Central memory CD8-positive, alpha-beta T cell (primary cell): ENCODE results near the gene FBXL17.
A peak's percentile ranks its signal among the peaks of the same experiment; 100 is the strongest.

Experiments
- ATAC-seq: fragments of 150-1000 bp; cut with Tn5 transposase; replicated peaks from 2 replicates; pipeline ENCODE4 v1.10.0; 2022; ENCODE audit warnings: mild to moderate bottlenecking, moderate FRiP score, moderate number of reproducible peaks; ENCODE audit not compliant: poor library complexity, severe bottlenecking; ENCODE audit errors: extremely low read depth
- DNase-seq, 2 donors: peaks; one replicate each; pipeline ENCODE4 v3.0.0; 2021; ENCODE audit warnings: low spot score in 2 of 2
- H3K27ac Mint-ChIP-seq: one replicate; pipeline ENCODE4 v1.8.0; 2022; ENCODE audit warnings: low read depth, mild to moderate bottlenecking, moderate library complexity, mixed read lengths
- H3K27me3 Mint-ChIP-seq: one replicate; pipeline ENCODE4 v1.8.0; 2022; ENCODE audit warnings: mixed read lengths
- H3K36me3 Mint-ChIP-seq: one replicate; pipeline ENCODE4 v1.8.0; 2022; ENCODE audit warnings: mild to moderate bottlenecking, moderate library complexity, mixed read lengths; ENCODE audit not compliant: insufficient read depth
- H3K4me1 Mint-ChIP-seq: one replicate; pipeline ENCODE4 v1.8.0; 2022; ENCODE audit warnings: mixed read lengths
- H3K4me3 Mint-ChIP-seq: one replicate; pipeline ENCODE4 v1.8.0; 2022; ENCODE audit warnings: mild to moderate bottlenecking, moderate library complexity, mixed read lengths
- H3K9me3 Mint-ChIP-seq: one replicate; pipeline ENCODE4 v1.8.0; 2022; ENCODE audit warnings: mixed read lengths

The FBXL17 gene

GRCh38 chr5:107894361-107894760 lies 487.5 kb downstream of the FBXL17 start:
- ATAC-seq (no peak), DNase-seq (no peak)
- Mint-ChIP-seq H3K27me3 (no peaks in the 10 kb centered on the region), H3K27ac (no peak overlapping the region), H3K4me1 (no peaks in the 10 kb centered on the region), H3K9me3 (no peaks in the 10 kb centered on the region), H3K4me3 (no peak overlapping the region), H3K36me3 (no peaks in the 10 kb centered on the region)

GRCh38 chr5:107893642-107894041 lies 488.3 kb downstream of the FBXL17 start:
- DNase-seq (no peak), ATAC-seq (no peak)
- no peak overlapping the region for H3K4me3 Mint-ChIP-seq

DNA sequence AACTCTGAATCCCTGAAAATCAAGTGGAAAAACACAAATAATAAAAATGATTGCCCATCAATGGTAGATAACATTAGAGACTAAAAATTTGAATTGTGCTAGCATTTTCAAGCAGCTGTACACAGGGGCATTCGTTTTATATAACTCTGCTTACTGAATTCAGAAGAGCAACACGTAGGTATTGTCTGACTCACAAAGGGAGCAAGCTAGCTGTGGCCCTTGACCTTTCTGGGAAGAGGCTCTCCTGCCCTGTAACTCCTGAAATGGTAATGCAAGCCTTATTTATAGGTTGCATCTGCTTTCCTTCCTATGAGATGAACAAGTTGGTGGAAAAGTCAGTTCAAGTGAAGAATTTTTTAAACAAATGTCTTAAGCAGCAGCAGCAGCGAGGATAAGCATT lies 492.5 kb downstream of the FBXL17 start:
- no peak for DNase-seq
- Mint-ChIP-seq H3K27me3 (no peaks in the 10 kb centered on the region), H3K9me3 (no peaks in the 10 kb centered on the region), H3K27ac (no peak overlapping the region), H3K4me1 (no peaks in the 10 kb centered on the region), H3K4me3 (no peak overlapping the region), H3K36me3 (no peaks in the 10 kb centered on the region)
- no peak for ATAC-seq

More at GRCh38 chr5:107893642-107894041, 488.3 kb downstream of the FBXL17 start:
- no peaks in the 10 kb centered on the region for H3K36me3 Mint-ChIP-seq
- H3K27ac Mint-ChIP-seq, result no peak overlapping the region
- no peaks in the 10 kb centered on the region for H3K27me3 Mint-ChIP-seq
- H3K9me3 Mint-ChIP-seq, result no peaks in the 10 kb centered on the region
- H3K4me1 Mint-ChIP-seq, result no peaks in the 10 kb centered on the region

GRCh38 chr5:107888541-107888940 lies 493.4 kb downstream of the FBXL17 start:
- Mint-ChIP-seq H3K36me3 (no peaks in the 10 kb centered on the region), H3K4me3 (no peak overlapping the region), H3K4me1 (no peaks in the 10 kb centered on the region), H3K27me3 (no peaks in the 10 kb centered on the region), H3K27ac (no peak overlapping the region), H3K9me3 (no peaks in the 10 kb centered on the region)
- DNase-seq, result no peak
- no peak for ATAC-seq

- no peaks in the 10 kb centered on the region for H3K27me3 Mint-ChIP-seq
- no peak overlapping the region for H3K4me3 Mint-ChIP-seq
- no peaks in the 10 kb centered on the region for H3K4me1 Mint-ChIP-seq
- no peaks in the 10 kb centered on the region for H3K36me3 Mint-ChIP-seq
- ATAC-seq (no peak), DNase-seq (no peak)
- H3K27ac Mint-ChIP-seq, result peak overlapping the region; percentile 44
- H3K9me3 Mint-ChIP-seq, result no peaks in the 10 kb centered on the region
These were observed 494.5 kb downstream of the FBXL17 start for GRCh38 chr5:107887166-107887943.

- Mint-ChIP-seq H3K9me3 (no peaks in the 10 kb centered on the region), H3K4me1 (no peaks in the 10 kb centered on the region), H3K27ac (no peak overlapping the region), H3K27me3 (no peaks in the 10 kb centered on the region), H3K4me3 (no peak overlapping the region), H3K36me3 (no peaks in the 10 kb centered on the region)
- DNase-seq (no peak), ATAC-seq (no peak)
These were observed 496.3 kb downstream of the FBXL17 start for GRCh38 chr5:107885601-107886000.

DNA sequence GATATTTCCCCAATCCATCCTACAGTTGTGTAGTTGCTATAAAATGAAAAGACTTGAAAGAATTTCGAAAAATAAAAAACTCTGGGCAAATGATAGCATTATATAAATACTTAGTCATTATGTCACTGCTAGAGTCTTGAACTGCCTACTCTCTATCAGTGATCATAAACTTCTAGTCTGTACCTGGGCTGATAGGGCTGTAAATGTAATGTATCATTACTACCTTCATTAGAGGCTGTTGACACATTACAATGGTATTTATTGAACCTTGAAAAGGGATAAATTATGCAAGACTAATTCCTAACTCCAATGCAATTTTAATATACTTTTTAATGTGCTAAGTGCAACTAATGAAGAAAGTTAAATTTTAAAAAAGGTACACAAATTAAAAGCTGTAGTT lies 497.0 kb downstream of the FBXL17 start:
- H3K27ac Mint-ChIP-seq, result no peak overlapping the region
- DNase-seq, result no peak
- no peaks in the 10 kb centered on the region for H3K36me3 Mint-ChIP-seq
- no peaks in the 10 kb centered on the region for H3K9me3 Mint-ChIP-seq
- H3K4me1 Mint-ChIP-seq, result no peaks in the 10 kb centered on the region
- ATAC-seq, result no peak
- H3K27me3 Mint-ChIP-seq, result no peaks in the 10 kb centered on the region
- H3K4me3 Mint-ChIP-seq, result no peak overlapping the region

DNA sequence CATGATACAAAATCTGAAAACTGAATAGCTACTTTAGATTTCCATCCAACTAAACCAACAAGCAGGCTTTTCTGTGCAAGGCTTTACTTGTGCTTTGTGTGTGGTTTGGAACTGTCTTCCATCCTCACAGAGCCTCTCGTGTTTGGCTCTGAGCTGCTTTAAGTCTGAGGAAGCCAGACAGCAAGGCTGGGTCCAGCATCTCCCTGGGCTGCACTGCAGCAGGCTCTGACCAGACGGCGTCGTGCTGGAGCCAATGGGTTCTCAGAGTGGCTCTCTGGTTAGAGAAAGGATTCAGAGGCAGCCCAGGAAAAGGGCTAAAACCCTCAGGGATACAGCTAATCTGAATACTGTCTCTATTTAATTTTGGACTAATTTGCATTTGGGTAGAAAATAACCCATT lies 503.2 kb downstream of the FBXL17 start:
- Mint-ChIP-seq H3K27ac (no peak overlapping the region), H3K4me3 (no peak overlapping the region), H3K9me3 (no peaks in the 10 kb centered on the region), H3K4me1 (no peaks in the 10 kb centered on the region), H3K36me3 (peaks cover 3% of the 10 kb centered on the region), H3K27me3 (no peaks in the 10 kb centered on the region)
- ATAC-seq (no peak), DNase-seq (no peak)

DNA sequence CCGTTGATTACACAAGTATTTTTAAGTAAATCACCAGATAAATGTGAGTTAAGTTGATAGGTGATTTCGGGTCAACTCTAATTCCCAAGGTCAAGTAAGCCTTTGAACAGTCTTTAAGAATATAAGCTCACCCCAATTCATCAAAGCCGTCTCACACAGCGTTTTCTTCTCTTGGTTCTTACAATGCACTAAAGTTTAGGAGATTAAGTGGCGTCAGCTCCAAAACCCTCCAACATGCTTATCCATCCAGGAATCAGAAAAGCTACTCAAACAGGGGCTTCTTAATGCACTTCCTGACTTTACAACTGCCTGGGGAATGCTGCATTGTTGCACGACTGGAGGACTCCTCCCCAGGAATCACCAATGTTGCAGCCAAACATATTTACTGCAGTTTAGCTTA lies 505.0 kb downstream of the FBXL17 start:
- peaks cover 3% of the 10 kb centered on the region for H3K36me3 Mint-ChIP-seq
- ATAC-seq, result no peak
- H3K27me3 Mint-ChIP-seq, result no peaks in the 10 kb centered on the region
- no peak for DNase-seq
- H3K27ac Mint-ChIP-seq, result no peak overlapping the region
- H3K4me3 Mint-ChIP-seq, result no peak overlapping the region
- H3K9me3 Mint-ChIP-seq, result no peaks in the 10 kb centered on the region
- H3K4me1 Mint-ChIP-seq, result no peaks in the 10 kb centered on the region

- no peaks in the 10 kb centered on the region for H3K9me3 Mint-ChIP-seq
- no peak for DNase-seq
- no peak for ATAC-seq
- H3K27me3 Mint-ChIP-seq, result no peaks in the 10 kb centered on the region
- no peak overlapping the region for H3K27ac Mint-ChIP-seq
- H3K4me3 Mint-ChIP-seq, result no peak overlapping the region
- peaks cover 3% of the 10 kb centered on the region for H3K36me3 Mint-ChIP-seq
- H3K4me1 Mint-ChIP-seq, result no peaks in the 10 kb centered on the region
These were observed 505.6 kb downstream of the FBXL17 start for GRCh38 chr5:107876261-107876660.

GRCh38 chr5:107875833-107876232 lies 506.1 kb downstream of the FBXL17 start:
- Mint-ChIP-seq H3K27me3 (no peaks in the 10 kb centered on the region), H3K4me3 (no peak overlapping the region), H3K36me3 (peaks cover 3% of the 10 kb centered on the region), H3K4me1 (no peaks in the 10 kb centered on the region), H3K9me3 (no peaks in the 10 kb centered on the region), H3K27ac (no peak overlapping the region)
- ATAC-seq (no peak), DNase-seq (no peak)

GRCh38 chr5:107874795-107875194 lies 507.1 kb downstream of the FBXL17 start:
- H3K4me1 Mint-ChIP-seq, result peaks cover 1% of the 10 kb centered on the region
- H3K27ac Mint-ChIP-seq, result no peak overlapping the region
- ATAC-seq (no peak), DNase-seq (no peak)
- no peaks in the 10 kb centered on the region for H3K27me3 Mint-ChIP-seq
- no peaks in the 10 kb centered on the region for H3K9me3 Mint-ChIP-seq
- H3K4me3 Mint-ChIP-seq, result no peak overlapping the region
- H3K36me3 Mint-ChIP-seq, result peaks cover 3% of the 10 kb centered on the region

- Mint-ChIP-seq H3K36me3 (no peaks in the 10 kb centered on the region), H3K4me1 (peaks cover 5% of the 10 kb centered on the region), H3K27me3 (no peaks in the 10 kb centered on the region), H3K9me3 (no peaks in the 10 kb centered on the region), H3K27ac (no peak overlapping the region), H3K4me3 (no peak overlapping the region)
- ATAC-seq (no peak), DNase-seq (no peak)
These were observed 508.0 kb downstream of the FBXL17 start for GRCh38 chr5:107873877-107874276.
